ENCODE results near the gene TRERF1.

Gene TRERF1

DNA sequence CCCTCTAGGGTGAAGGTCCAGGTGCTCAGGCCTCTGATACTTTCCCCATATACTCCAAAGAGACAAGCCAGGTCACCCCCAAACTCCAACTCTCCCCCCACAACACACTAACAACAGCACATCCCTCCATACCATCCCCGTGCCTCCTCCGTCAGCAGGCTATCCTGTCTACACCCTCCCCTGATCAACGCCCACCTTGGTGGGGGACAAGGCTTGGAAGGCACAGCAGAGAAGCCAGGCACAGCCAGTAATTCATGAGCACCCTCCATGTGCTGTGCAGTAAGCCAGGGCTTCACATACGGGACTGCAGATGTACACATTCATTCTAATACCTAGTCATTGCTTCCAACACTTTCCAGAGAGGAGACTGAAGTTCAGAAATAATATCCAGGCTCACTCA is 57.6 kb downstream of the TRERF1 start:
- no peak overlapping the region for H3K27ac ChIP-seq (ENCODE audit: low read depth, low read length)
- H3K9ac ChIP-seq (ENCODE audit: low read length) = no peak overlapping the region
- no peak overlapping the region for H2AFZ ChIP-seq (ENCODE audit: low read depth, low read length, severe bottlenecking)
- no peaks in the 10 kb centered on the region for H3K27me3 ChIP-seq (ENCODE audit: low read length)
- no peaks in the 10 kb centered on the region for H3K36me3 ChIP-seq (ENCODE audit: low read length)
- TF ChIP-seq, protein P1, sequence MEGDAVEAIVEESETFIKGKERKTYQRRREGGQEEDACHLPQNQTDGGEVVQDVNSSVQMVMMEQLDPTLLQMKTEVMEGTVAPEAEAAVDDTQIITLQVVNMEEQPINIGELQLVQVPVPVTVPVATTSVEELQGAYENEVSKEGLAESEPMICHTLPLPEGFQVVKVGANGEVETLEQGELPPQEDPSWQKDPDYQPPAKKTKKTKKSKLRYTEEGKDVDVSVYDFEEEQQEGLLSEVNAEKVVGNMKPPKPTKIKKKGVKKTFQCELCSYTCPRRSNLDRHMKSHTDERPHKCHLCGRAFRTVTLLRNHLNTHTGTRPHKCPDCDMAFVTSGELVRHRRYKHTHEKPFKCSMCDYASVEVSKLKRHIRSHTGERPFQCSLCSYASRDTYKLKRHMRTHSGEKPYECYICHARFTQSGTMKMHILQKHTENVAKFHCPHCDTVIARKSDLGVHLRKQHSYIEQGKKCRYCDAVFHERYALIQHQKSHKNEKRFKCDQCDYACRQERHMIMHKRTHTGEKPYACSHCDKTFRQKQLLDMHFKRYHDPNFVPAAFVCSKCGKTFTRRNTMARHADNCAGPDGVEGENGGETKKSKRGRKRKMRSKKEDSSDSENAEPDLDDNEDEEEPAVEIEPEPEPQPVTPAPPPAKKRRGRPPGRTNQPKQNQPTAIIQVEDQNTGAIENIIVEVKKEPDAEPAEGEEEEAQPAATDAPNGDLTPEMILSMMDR (IDR thresholded peaks at IDR 0.05; ENCODE audit: insufficient read depth, low read length, poor library complexity, severe bottlenecking) = no peak
- H4K20me1 ChIP-seq (ENCODE audit: low read depth, low read length) = no peaks in the 10 kb centered on the region
- H3K79me2 ChIP-seq (ENCODE audit: insufficient read depth, low read length) = no peaks in the 10 kb centered on the region
- H3K9me3 ChIP-seq (ENCODE audit: insufficient read depth, low read length) = no peaks in the 10 kb centered on the region
- no peaks in the 10 kb centered on the region for H3F3A ChIP-seq (ENCODE audit: insufficient read depth)
- H3K9me2 ChIP-seq (replicated peaks; ENCODE audit: insufficient read depth, low read length) = no peaks in the 10 kb centered on the region
- H3K4me3 ChIP-seq (ENCODE audit: insufficient read depth, low read length, poor library complexity, severe bottlenecking) = no peak overlapping the region
- H3K4me2 ChIP-seq (ENCODE audit: low read depth, low read length, poor library complexity, severe bottlenecking) = no peak overlapping the region

DNA sequence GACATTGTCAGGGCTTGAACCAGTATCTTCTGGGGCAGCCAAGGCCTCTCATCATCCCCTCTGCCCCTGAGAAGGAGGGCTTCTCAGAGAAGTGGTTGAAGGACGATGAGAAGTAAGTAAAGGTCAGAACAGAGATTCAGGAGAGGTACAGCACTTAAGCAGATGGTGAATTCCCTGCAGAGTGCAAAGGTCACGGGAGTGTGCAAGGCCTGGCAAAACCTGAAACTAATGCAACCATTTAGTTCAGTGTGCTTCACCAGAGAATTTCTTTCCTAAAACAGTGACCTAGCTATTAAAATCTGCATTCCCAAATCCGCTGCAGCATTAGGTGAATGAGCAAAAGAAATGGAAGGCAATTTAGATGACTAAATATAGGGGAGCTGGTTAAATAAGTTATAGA is 58.4 kb downstream of the TRERF1 start:
- H3K4me2 ChIP-seq (ENCODE audit: low read depth, low read length, poor library complexity, severe bottlenecking) = no peak overlapping the region
- no peak overlapping the region for H3K27ac ChIP-seq (ENCODE audit: low read depth, low read length)
- no peak for TF ChIP-seq EZH2phosphoT487 (conservative IDR thresholded peaks at IDR 0.05; ENCODE audit: low read length)
- TF ChIP-seq, protein P1 (IDR thresholded peaks at IDR 0.05; ENCODE audit: insufficient read depth, low read length, poor library complexity, severe bottlenecking) = no peak

DNA sequence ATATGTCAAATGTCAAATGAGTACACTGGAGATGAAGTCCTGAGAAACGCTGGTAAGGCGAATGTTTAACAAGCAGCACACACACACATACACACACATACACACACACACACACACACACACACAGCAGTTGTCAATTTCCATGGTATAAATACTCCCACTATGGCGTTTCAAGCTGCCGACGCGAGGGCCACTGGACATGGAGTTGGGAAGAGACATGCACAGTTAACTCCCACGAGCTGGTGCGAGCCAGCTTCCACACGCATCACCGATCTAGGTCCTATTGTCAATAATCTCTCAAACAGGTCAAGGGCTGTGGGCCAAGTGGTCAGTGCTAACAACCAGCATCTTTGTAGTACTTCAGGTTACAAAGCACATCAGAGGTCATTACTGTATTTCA is 58.9 kb downstream of the TRERF1 start:
- Histone ChIP-seq H3K4me2 (ENCODE audit: low read depth, low read length, poor library complexity, severe bottlenecking) (no peak overlapping the region), H3F3A (ENCODE audit: insufficient read depth) (no peaks in the 10 kb centered on the region), H3K79me2 (ENCODE audit: insufficient read depth, low read length) (no peaks in the 10 kb centered on the region), H3K36me3 (ENCODE audit: low read length) (no peaks in the 10 kb centered on the region), H3K9ac (ENCODE audit: low read length) (no peak overlapping the region), H3K9me3 (ENCODE audit: insufficient read depth, low read length) (no peaks in the 10 kb centered on the region), H4K20me1 (ENCODE audit: low read depth, low read length) (no peaks in the 10 kb centered on the region), H2AFZ (ENCODE audit: low read depth, low read length, severe bottlenecking) (no peak overlapping the region), H3K9me2 (replicated peaks; ENCODE audit: insufficient read depth, low read length) (no peaks in the 10 kb centered on the region), H3K27me3 (ENCODE audit: low read length) (no peaks in the 10 kb centered on the region), H3K4me3 (ENCODE audit: insufficient read depth, low read length, poor library complexity, severe bottlenecking) (no peak overlapping the region), H3K27ac (ENCODE audit: low read depth, low read length) (no peak overlapping the region)
- TF ChIP-seq EZH2phosphoT487 (conservative IDR thresholded peaks at IDR 0.05; ENCODE audit: low read length) = no peak
- TF ChIP-seq, protein P1 (IDR thresholded peaks at IDR 0.05; ENCODE audit: insufficient read depth, low read length, poor library complexity, severe bottlenecking) = no peak

More for the DNA sequence above, 58.4 kb downstream of the TRERF1 start:
- Histone ChIP-seq H3K27me3 (ENCODE audit: low read length) (no peaks in the 10 kb centered on the region), H2AFZ (ENCODE audit: low read depth, low read length, severe bottlenecking) (no peak overlapping the region), H3K4me3 (ENCODE audit: insufficient read depth, low read length, poor library complexity, severe bottlenecking) (no peak overlapping the region), H3K36me3 (ENCODE audit: low read length) (no peaks in the 10 kb centered on the region), H3K9me2 (replicated peaks; ENCODE audit: insufficient read depth, low read length) (no peaks in the 10 kb centered on the region), H3K9me3 (ENCODE audit: insufficient read depth, low read length) (no peaks in the 10 kb centered on the region), H4K20me1 (ENCODE audit: low read depth, low read length) (no peaks in the 10 kb centered on the region), H3K79me2 (ENCODE audit: insufficient read depth, low read length) (no peaks in the 10 kb centered on the region), H3F3A (ENCODE audit: insufficient read depth) (no peaks in the 10 kb centered on the region), H3K9ac (ENCODE audit: low read length) (no peak overlapping the region)

DNA sequence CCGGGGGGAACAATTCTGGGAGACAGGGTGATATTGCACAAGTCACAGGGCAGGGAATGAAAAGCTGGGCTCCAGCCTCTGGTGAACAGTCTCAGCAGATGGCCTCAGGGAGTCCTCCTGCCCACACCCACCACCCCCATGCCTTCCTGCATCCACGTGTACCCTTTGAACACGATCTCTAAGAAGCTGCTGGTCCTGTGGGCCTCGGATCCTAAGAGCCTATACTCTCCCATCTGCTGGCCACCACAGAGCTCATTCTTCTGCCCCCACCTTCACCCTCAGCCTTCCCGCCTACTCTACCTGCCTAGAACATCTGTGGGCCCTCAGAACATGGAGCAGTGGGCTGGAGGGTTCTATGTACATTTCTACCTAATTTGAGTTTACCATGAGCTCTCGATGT is 60.3 kb downstream of the TRERF1 start:
- TF ChIP-seq, protein P1 (IDR thresholded peaks at IDR 0.05; ENCODE audit: insufficient read depth, low read length, poor library complexity, severe bottlenecking) = no peak
- TF ChIP-seq EZH2phosphoT487 (conservative IDR thresholded peaks at IDR 0.05; ENCODE audit: low read length) = no peak
- no peak overlapping the region for H2AFZ ChIP-seq (ENCODE audit: low read depth, low read length, severe bottlenecking)
- no peak overlapping the region for H3K4me2 ChIP-seq (ENCODE audit: low read depth, low read length, poor library complexity, severe bottlenecking)
- H4K20me1 ChIP-seq (ENCODE audit: low read depth, low read length) = no peaks in the 10 kb centered on the region
- H3K27me3 ChIP-seq (ENCODE audit: low read length) = no peaks in the 10 kb centered on the region
- H3K27ac ChIP-seq (ENCODE audit: low read depth, low read length) = no peak overlapping the region
- no peaks in the 10 kb centered on the region for H3K9me3 ChIP-seq (ENCODE audit: insufficient read depth, low read length)
- no peaks in the 10 kb centered on the region for H3K36me3 ChIP-seq (ENCODE audit: low read length)
- no peak overlapping the region for H3K9ac ChIP-seq (ENCODE audit: low read length)
- H3K9me2 ChIP-seq (replicated peaks; ENCODE audit: insufficient read depth, low read length) = no peaks in the 10 kb centered on the region
- H3K4me3 ChIP-seq (ENCODE audit: insufficient read depth, low read length, poor library complexity, severe bottlenecking) = no peak overlapping the region
- H3F3A ChIP-seq (ENCODE audit: insufficient read depth) = no peaks in the 10 kb centered on the region
- no peaks in the 10 kb centered on the region for H3K79me2 ChIP-seq (ENCODE audit: insufficient read depth, low read length)
